ENCODE results near the gene PHYKPL. TPM values are rescaled to one million over a fixed set of nuclear protein-coding genes. Genes with fewer than 3 reads are reported as not detected.

PHYKPL gene
- total and polyA plus RNA-seq, 11 donors, result 21.3 to 56.2 (median 38.6) TPM

GRCh38 chr5:178216088-178216534 lies 16.5 kb downstream of the PHYKPL start:
- intact Hi-C loops (cut with DNase I), result no loop called here
- H3K27me3 ChIP-seq, result no peaks in the 10 kb centered on the region
- H3K4me3 ChIP-seq, result no peak overlapping the region
- no peak overlapping the region for H3K27ac ChIP-seq
- ATAC-seq (no peak), DNase-seq (peak in 1 of 5 donors; percentile 0)
- WGBS, 4 donors, result 89 to 95% (median 90%) methylated on average over 5 of the region's 5 CpGs
- no peaks in the 10 kb centered on the region for H3K9me3 ChIP-seq
- no peak for TF ChIP-seq POLR2A (IDR thresholded peaks at IDR 0.05)
- TF ChIP-seq, protein P1, sequence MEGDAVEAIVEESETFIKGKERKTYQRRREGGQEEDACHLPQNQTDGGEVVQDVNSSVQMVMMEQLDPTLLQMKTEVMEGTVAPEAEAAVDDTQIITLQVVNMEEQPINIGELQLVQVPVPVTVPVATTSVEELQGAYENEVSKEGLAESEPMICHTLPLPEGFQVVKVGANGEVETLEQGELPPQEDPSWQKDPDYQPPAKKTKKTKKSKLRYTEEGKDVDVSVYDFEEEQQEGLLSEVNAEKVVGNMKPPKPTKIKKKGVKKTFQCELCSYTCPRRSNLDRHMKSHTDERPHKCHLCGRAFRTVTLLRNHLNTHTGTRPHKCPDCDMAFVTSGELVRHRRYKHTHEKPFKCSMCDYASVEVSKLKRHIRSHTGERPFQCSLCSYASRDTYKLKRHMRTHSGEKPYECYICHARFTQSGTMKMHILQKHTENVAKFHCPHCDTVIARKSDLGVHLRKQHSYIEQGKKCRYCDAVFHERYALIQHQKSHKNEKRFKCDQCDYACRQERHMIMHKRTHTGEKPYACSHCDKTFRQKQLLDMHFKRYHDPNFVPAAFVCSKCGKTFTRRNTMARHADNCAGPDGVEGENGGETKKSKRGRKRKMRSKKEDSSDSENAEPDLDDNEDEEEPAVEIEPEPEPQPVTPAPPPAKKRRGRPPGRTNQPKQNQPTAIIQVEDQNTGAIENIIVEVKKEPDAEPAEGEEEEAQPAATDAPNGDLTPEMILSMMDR (IDR thresholded peaks at IDR 0.05), result no peak
- peaks cover 0 to 100% (median 86%) of the 10 kb centered on the region in 9 donors for H3K36me3 ChIP-seq
- H3K4me1 ChIP-seq, result peaks cover 0 to 42% (median 2%) of the 10 kb centered on the region in 12 donors

DNA sequence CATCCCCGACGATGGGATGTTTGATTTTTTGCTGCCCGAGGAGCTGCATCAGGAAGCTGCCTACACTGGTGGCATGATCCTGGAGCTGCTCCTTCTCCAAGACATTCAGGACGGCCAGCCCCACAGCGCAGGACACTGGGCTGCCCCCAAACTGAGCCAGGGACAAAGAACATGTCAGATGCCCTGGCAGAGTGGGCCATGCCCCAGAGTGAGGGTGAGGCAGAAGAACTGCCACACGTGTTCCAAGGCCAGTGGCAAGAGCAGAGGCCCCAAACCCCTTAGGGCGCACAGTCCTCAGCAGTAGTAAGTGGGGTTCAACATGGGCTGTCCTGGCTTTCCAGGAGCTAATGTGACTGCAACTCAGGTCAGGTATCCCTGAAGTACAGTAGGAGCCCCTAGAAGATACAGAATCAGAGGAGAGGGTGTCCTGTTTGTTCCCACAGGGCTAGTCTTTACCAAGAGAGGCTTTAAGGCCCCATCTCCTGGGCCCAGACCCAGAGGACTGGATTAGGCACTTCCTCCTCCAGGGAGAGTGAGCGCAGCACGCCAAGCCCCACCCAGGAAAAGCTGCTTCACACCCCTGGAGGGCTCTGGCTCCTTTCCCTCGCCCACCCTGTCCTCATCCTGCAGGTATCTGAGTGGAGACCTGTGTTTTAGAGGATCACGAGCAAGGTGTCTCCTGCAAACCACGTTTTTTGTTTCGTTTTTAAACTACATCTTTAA lies 17.2 kb downstream of the PHYKPL start:
- H3K27ac ChIP-seq, result no peak overlapping the region

GRCh38 chr5:178214160-178214803 lies 18.3 kb downstream of the PHYKPL start:
- TF ChIP-seq POLR2A (IDR thresholded peaks at IDR 0.05), result no peak
- TF ChIP-seq, protein P1 (IDR thresholded peaks at IDR 0.05), result no peak
- H3K9me3 ChIP-seq, result no peaks in the 10 kb centered on the region
- intact Hi-C loops (cut with DNase I), result no loop called here
- H3K4me1 ChIP-seq, result peaks cover 0 to 35% (median 2%) of the 10 kb centered on the region in 12 donors
- no peak for ATAC-seq
- H3K27ac ChIP-seq, result no peak overlapping the region
- DNase-seq, result peak in 1 of 5 donors; percentile 10
- H3K4me3 ChIP-seq, result no peak overlapping the region
- peaks cover 7 to 100% (median 90%) of the 10 kb centered on the region in 9 donors for H3K36me3 ChIP-seq
- 89 to 97% (median 94%) methylated on average over 6 of the region's 6 CpGs for WGBS, 4 donors
- H3K27me3 ChIP-seq, result no peaks in the 10 kb centered on the region

More for the DNA sequence above, 17.2 kb downstream of the PHYKPL start:
- H3K36me3 ChIP-seq, result peaks cover 4 to 100% (median 87%) of the 10 kb centered on the region in 9 donors
- WGBS, 4 donors, result 74 to 86% (median 81%) methylated on average over 12 to 13 of the region's 13 CpGs
- H3K9me3 ChIP-seq, result no peaks in the 10 kb centered on the region
- ATAC-seq (peak in 2 of 4 donors; percentile 18 to 32), DNase-seq (peak in 1 of 5 donors; percentile 20)
- H3K27me3 ChIP-seq, result no peaks in the 10 kb centered on the region
- H3K4me3 ChIP-seq, result no peak overlapping the region
- H3K4me1 ChIP-seq, result peaks cover 0 to 35% (median 2%) of the 10 kb centered on the region in 12 donors
- intact Hi-C loops (cut with DNase I), result no loop called here
- TF ChIP-seq, protein P1 (IDR thresholded peaks at IDR 0.05), result no peak

- Histone ChIP-seq H3K27me3 (no peaks in the 10 kb centered on the region), H3K4me1 (peaks cover 0 to 35% (median 2%) of the 10 kb centered on the region in 12 donors), H3K27ac (no peak overlapping the region), H3K4me3 (no peak overlapping the region), H3K36me3 (peaks cover 7 to 100% (median 91%) of the 10 kb centered on the region in 9 donors), H3K9me3 (no peaks in the 10 kb centered on the region)
- ATAC-seq (no peak), DNase-seq (peak in 1 of 5 donors; percentile 7)
- intact Hi-C loops (cut with DNase I), result no loop called here
- 71 to 80% (median 76%) methylated on average over 8 of the region's 8 CpGs for WGBS, 4 donors
- TF ChIP-seq, protein P1 (IDR thresholded peaks at IDR 0.05), result no peak
- no peak for TF ChIP-seq POLR2A (IDR thresholded peaks at IDR 0.05)
Measured at GRCh38 chr5:178213748-178214151, 18.9 kb downstream of the PHYKPL start.
